IPS DF 6.9 (cell line): ENCODE results near the gene BEGAIN.

Experiments
- DNase-seq: peaks from one replicate; pipeline ENCODE4 v3.0.0-alpha.2; 2013; ENCODE audit warnings: low read depth, low spot score
- H3K27ac ChIP-seq: one replicate; pipeline ENCODE4 v1.5.1; 2013; ENCODE audit warnings: low read length, control low read depth
- H3K27me3 ChIP-seq: 2 replicates; pipeline ENCODE4 v1.6.1; 2013; ENCODE audit warnings: mild to moderate bottlenecking, low read length; ENCODE audit not compliant: control insufficient read depth, insufficient read depth
- H3K36me3 ChIP-seq: 2 replicates; pipeline ENCODE4 v1.6.1; 2013; ENCODE audit warnings: low read length; ENCODE audit not compliant: control insufficient read depth, insufficient read depth
- H3K4me1 ChIP-seq: 2 replicates; pipeline ENCODE4 v1.6.1; 2013; ENCODE audit warnings: low read length; ENCODE audit not compliant: control insufficient read depth, insufficient read depth
- H3K4me3 ChIP-seq: 2 replicates; pipeline ENCODE4 v1.5.1; 2013; ENCODE audit warnings: mild to moderate bottlenecking, low read length
- H3K9me3 ChIP-seq: 2 replicates; pipeline ENCODE4 v1.6.1; 2013; ENCODE audit warnings: low read length, inconsistent platforms; ENCODE audit not compliant: control insufficient read depth, insufficient read depth
- whole genome bisulfite sequencing: extraction: QIAGEN DNeasy Blood & Tissue Kit; methylation state at CpG from one replicate; pipeline ENCODE4 v1.1.7; 2013; ENCODE audit warnings: mixed read lengths, missing lambda C conversion rate; ENCODE audit not compliant: insufficient read length, insufficient coverage; 5-methylcytosine and 5-hydroxymethylcytosine counted together

BEGAIN gene

GRCh38 chr14:100549834-100550625 lies 37.2 kb downstream of the BEGAIN start:
- no peak for DNase-seq
- Histone ChIP-seq H3K9me3 (no peaks in the 10 kb centered on the region), H3K36me3 (no peaks in the 10 kb centered on the region; the same call in 1 of the 2 replicates), H3K27me3 (no peaks in the 10 kb centered on the region), H3K4me3 (no peak overlapping the region), H3K27ac (no peak overlapping the region), H3K4me1 (peaks cover 2% of the 10 kb centered on the region)
- WGBS, result no CpG with 5 or more reads among the region's 29 CpGs

GRCh38 chr14:100548939-100549338 lies 38.3 kb downstream of the BEGAIN start:
- WGBS, result no CpG with 5 or more reads among the region's 15 CpGs
- Histone ChIP-seq H3K4me3 (no peak overlapping the region), H3K27me3 (no peaks in the 10 kb centered on the region), H3K9me3 (no peaks in the 10 kb centered on the region), H3K36me3 (no peaks in the 10 kb centered on the region; the same call in 1 of the 2 replicates), H3K4me1 (peaks cover 3% of the 10 kb centered on the region), H3K27ac (no peak overlapping the region)
- no peak for DNase-seq

DNA sequence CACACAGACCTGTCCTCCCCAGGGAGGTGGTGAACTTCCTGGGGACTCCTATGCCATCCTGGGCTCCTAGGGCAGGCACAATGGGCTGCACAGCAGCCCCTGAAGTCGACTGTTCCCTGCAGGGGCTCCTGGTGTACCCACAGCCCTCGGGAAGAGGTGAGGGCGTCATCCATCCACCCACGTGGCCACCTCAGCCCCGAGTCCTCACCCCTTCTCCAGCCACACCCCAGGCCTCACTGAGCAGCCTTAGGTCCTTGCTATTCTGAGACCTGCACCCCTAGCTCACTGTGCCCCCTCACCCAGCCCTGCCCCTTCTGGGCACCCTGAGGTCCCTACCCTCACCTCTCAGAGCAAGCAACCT lies 38.9 kb downstream of the BEGAIN start:
- Histone ChIP-seq H3K4me1 (peaks cover 3% of the 10 kb centered on the region), H3K27ac (no peak overlapping the region), H3K27me3 (no peaks in the 10 kb centered on the region), H3K36me3 (no peaks in the 10 kb centered on the region), H3K4me3 (no peak overlapping the region), H3K9me3 (no peaks in the 10 kb centered on the region)
- no CpG with 5 or more reads among the region's 5 CpGs for WGBS
- no peak for DNase-seq

GRCh38 chr14:100547633-100548294 lies 39.5 kb downstream of the BEGAIN start:
- no peak overlapping the region for H3K4me3 ChIP-seq
- DNase-seq, result no peak

DNA sequence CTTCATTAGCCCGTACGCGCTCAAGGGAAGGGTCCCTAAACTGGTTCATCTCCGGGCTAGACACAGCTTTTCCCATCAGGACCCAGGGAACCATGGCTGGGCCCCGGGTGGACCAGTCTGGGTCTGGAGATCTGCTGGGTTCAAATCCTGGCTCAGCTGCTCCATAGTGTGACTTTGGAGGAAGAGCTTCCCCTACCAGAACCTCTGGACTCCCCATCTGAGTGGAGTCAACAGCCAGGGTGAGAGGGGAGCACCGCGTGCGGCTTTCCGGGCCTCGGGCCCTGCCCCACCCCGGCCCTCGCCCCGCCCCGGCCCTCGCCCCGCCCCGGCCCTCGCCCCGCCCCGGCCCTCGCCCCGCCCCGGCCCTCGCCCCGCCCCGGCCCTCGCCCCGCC lies 41.2 kb downstream of the BEGAIN start:
- no peak for DNase-seq
- H3K9me3 ChIP-seq, result no peaks in the 10 kb centered on the region
- no CpG with 5 or more reads among the region's 28 CpGs for WGBS
- no peaks in the 10 kb centered on the region for H3K27me3 ChIP-seq
- no peak overlapping the region for H3K27ac ChIP-seq
- peaks cover 3% of the 10 kb centered on the region for H3K4me1 ChIP-seq
- H3K36me3 ChIP-seq, result no peaks in the 10 kb centered on the region
- H3K4me3 ChIP-seq, result no peak overlapping the region

More at GRCh38 chr14:100547633-100548294, 39.5 kb downstream of the BEGAIN start:
- no peaks in the 10 kb centered on the region for H3K27me3 ChIP-seq
- no peaks in the 10 kb centered on the region for H3K36me3 ChIP-seq
- H3K27ac ChIP-seq, result no peak overlapping the region
- peaks cover 3% of the 10 kb centered on the region for H3K4me1 ChIP-seq
- no peaks in the 10 kb centered on the region for H3K9me3 ChIP-seq
- WGBS, result no CpG with 5 or more reads among the region's 18 CpGs

GRCh38 chr14:100545359-100545758 lies 41.9 kb downstream of the BEGAIN start:
- Histone ChIP-seq H3K4me3 (no peak overlapping the region), H3K27ac (no peak overlapping the region), H3K9me3 (no peaks in the 10 kb centered on the region), H3K4me1 (peaks cover 5% of the 10 kb centered on the region), H3K27me3 (no peaks in the 10 kb centered on the region), H3K36me3 (no peaks in the 10 kb centered on the region)
- no peak for DNase-seq
- no CpG with 5 or more reads among the region's 5 CpGs for WGBS

GRCh38 chr14:100544506-100545141 lies 42.6 kb downstream of the BEGAIN start:
- no peaks in the 10 kb centered on the region for H3K27me3 ChIP-seq
- no peak for DNase-seq
- H3K4me1 ChIP-seq, result peaks cover 5% of the 10 kb centered on the region
- no peaks in the 10 kb centered on the region for H3K9me3 ChIP-seq
- no peak overlapping the region for H3K4me3 ChIP-seq
- H3K27ac ChIP-seq, result no peak overlapping the region
- no CpG with 5 or more reads among the region's 15 CpGs for WGBS
- H3K36me3 ChIP-seq, result no peaks in the 10 kb centered on the region

DNA sequence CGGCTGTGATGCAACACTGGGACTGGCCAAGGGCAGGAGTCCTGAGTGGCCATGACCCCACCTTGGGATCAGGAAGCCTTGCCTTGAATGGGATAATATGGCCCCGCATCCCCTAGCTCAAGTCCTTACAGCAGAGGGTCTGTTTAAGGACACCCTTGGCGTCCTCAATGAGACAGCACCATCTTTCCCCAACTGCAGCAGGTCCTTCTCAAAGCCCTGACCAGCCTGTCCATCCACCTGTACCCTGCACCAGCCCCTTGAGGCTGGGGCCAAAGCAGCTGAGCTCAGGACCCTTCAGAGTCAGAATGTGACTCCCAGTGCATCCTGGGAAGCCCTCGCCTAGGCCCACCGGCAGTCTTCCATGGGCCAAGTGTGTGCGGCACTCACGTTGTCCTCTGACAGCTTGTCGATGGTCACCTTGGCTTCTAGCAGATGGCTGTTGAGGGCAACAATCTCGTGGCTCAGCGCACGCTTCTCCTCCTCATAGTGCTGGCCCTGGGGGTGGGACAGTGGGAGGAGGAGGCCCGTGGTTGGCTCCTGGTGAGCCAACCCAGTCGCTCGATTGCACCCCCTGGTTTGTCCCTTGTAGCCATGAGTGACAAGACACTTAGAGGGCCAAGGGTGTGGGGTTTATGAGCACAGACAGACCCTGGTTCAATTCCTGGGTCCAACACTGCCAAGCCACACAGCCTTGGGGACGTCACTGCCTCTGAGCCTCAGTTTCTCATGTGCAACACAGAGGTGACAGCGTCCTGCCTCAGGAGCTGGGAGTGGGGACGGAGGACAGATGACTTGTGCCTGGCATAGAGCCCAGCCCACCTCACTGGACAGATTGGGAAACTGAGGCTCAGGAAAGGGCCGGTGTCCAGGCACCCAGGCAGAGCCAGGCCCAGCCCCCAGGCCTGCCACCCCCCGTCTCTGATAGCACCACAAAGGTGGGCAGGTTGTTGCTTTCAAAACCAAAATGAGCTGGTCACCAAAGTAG lies 43.5 kb downstream of the BEGAIN start:
- H3K27me3 ChIP-seq, result no peaks in the 10 kb centered on the region
- no CpG with 5 or more reads among the region's 19 CpGs for WGBS
- no peaks in the 10 kb centered on the region for H3K9me3 ChIP-seq
- no peak for DNase-seq
- H3K4me3 ChIP-seq, result no peak overlapping the region
- peaks cover 5% of the 10 kb centered on the region for H3K4me1 ChIP-seq
- no peaks in the 10 kb centered on the region for H3K36me3 ChIP-seq
- H3K27ac ChIP-seq, result no peak overlapping the region

- H3K4me1 ChIP-seq, result peaks cover 5% of the 10 kb centered on the region
- H3K9me3 ChIP-seq, result no peaks in the 10 kb centered on the region
- DNase-seq, result no peak
- H3K27ac ChIP-seq, result no peak overlapping the region
- no CpG with 5 or more reads among the region's 12 CpGs for WGBS
- no peak overlapping the region for H3K4me3 ChIP-seq
- H3K27me3 ChIP-seq, result no peaks in the 10 kb centered on the region
- H3K36me3 ChIP-seq, result no peaks in the 10 kb centered on the region
Measured at GRCh38 chr14:100542619-100543205, 44.5 kb downstream of the BEGAIN start.
